Activated naive CD4-positive, alpha-beta T cell treated with anti-CD3 and anti-CD28 coated beads, Interleukin-2, amount 50 U/mL, for 24 hours (primary cell): ENCODE measurements around the gene AK9.
"Not testable (repeated sequence)": the region's sequence is repeated elsewhere in the genome, so short reads cannot be mapped to it uniquely, and the experiment has no call there.

ENCODE experiments used
- H3K27ac Mint-ChIP-seq: one replicate; pipeline ENCODE4 v1.8.0; 2021; ENCODE audit warnings: mild to moderate bottlenecking, mixed read lengths
- H3K27me3 Mint-ChIP-seq: one replicate; pipeline ENCODE4 v1.8.0; 2021; ENCODE audit warnings: mixed read lengths
- H3K36me3 Mint-ChIP-seq: one replicate; pipeline ENCODE4 v1.8.0; 2021; ENCODE audit warnings: mixed read lengths
- H3K4me1 Mint-ChIP-seq: one replicate; pipeline ENCODE4 v1.8.0; 2021; ENCODE audit warnings: mixed read lengths
- H3K4me3 Mint-ChIP-seq: one replicate; pipeline ENCODE4 v1.8.0; 2021; ENCODE audit warnings: mild to moderate bottlenecking, mixed read lengths
- H3K9me3 Mint-ChIP-seq: one replicate; pipeline ENCODE4 v1.8.0; 2021; ENCODE audit warnings: mixed read lengths

AK9 gene

DNA sequence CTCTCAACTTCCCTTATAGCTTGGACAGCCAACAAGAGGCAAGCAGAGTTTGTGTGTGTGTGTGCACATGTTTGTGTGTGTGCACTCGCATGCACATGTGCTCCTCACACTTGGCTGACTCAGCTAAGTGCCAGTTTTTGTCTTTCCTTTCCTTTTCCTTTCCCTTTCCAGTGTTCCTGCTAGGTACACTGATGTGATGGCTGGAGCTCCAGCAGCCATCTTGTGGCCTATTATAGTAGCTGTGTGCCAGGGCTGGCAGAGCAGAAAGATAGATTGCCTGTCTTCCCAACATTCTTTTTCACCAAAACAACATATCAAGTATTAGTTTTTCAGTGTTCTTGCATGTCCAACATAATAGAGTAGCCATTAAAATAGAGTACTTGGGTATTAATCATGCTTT lies 79.5 kb downstream of the AK9 start:
- no peak overlapping the region for H3K4me3 Mint-ChIP-seq
- no peak overlapping the region for H3K27ac Mint-ChIP-seq
- no peaks in the 10 kb centered on the region for H3K27me3 Mint-ChIP-seq
- peaks cover 7% of the 10 kb centered on the region for H3K4me1 Mint-ChIP-seq
- H3K9me3 Mint-ChIP-seq: no peaks in the 10 kb centered on the region
- H3K36me3 Mint-ChIP-seq: peaks cover 23% of the 10 kb centered on the region

DNA sequence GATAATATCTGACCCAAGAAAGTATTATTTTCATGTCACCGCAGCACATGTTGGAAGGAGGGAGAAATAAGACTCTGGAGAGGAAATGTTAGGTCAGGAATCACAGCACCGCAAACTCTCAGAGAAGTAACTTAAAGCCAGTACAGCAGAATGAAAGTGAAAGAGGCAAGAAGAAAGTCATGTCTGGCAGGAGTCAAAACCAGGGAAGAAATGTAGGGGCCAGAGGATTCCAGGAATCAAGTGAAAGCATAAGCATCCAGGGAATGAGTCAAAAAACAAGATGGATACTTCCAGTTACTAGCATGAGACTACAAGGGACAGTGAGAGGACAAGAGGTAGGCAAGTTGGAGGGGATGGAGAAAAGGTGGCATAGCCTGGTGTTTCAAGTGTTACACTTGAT lies 80.4 kb downstream of the AK9 start:
- H3K27ac Mint-ChIP-seq: no peak overlapping the region
- peaks cover 26% of the 10 kb centered on the region for H3K36me3 Mint-ChIP-seq

DNA sequence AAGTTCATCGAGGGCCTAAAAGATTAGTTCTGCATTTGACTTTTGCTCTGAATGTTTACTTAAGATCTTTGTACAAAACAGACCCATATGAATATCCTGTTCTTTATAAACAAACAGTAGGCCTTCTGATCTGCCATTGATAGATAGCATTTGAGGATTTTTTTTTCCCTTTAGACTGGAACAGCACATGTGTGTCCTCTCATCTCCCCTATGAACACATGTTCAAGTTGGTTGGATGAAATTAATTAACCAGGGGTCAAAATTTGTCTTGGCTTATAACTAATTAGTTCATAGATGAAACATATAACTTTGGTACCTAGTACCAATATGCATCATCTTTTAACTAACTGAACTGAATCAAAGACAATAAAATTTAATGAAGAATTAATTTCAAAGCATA lies 81.3 kb downstream of the AK9 start:
- no peaks in the 10 kb centered on the region for H3K27me3 Mint-ChIP-seq
- peaks cover 11% of the 10 kb centered on the region for H3K4me1 Mint-ChIP-seq
- no peaks in the 10 kb centered on the region for H3K9me3 Mint-ChIP-seq
- no peak overlapping the region for H3K27ac Mint-ChIP-seq
- H3K36me3 Mint-ChIP-seq: peaks cover 28% of the 10 kb centered on the region
- no peak overlapping the region for H3K4me3 Mint-ChIP-seq

More for the DNA sequence above, 80.4 kb downstream of the AK9 start:
- no peaks in the 10 kb centered on the region for H3K27me3 Mint-ChIP-seq
- H3K4me1 Mint-ChIP-seq: peaks cover 11% of the 10 kb centered on the region
- H3K4me3 Mint-ChIP-seq: peak overlapping the region; percentile 7
- H3K9me3 Mint-ChIP-seq: no peaks in the 10 kb centered on the region

DNA sequence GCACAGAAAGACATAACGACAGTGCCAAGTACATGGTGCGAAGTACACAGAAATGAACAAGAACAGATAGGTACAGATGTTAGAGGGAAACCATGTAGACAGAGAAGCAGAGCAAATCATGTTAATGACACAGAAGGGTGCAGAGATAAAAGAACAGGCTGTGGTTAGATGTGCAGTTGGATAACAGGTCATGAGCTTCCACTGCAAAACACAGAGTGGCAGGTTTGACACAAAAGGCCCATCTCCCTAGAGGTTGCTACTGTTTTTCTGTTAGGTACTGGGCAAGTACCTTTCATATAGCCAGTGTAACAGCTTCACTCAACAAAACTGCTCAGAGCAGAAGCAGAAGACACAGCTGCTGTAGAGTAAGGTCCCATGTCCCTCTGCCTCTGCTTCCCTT lies 84.6 kb downstream of the AK9 start:
- no peaks in the 10 kb centered on the region for H3K9me3 Mint-ChIP-seq
- peaks cover 18% of the 10 kb centered on the region for H3K36me3 Mint-ChIP-seq
- no peak overlapping the region for H3K4me3 Mint-ChIP-seq
- H3K4me1 Mint-ChIP-seq: peaks cover 11% of the 10 kb centered on the region
- H3K27me3 Mint-ChIP-seq: no peaks in the 10 kb centered on the region
- no peak overlapping the region for H3K27ac Mint-ChIP-seq

DNA sequence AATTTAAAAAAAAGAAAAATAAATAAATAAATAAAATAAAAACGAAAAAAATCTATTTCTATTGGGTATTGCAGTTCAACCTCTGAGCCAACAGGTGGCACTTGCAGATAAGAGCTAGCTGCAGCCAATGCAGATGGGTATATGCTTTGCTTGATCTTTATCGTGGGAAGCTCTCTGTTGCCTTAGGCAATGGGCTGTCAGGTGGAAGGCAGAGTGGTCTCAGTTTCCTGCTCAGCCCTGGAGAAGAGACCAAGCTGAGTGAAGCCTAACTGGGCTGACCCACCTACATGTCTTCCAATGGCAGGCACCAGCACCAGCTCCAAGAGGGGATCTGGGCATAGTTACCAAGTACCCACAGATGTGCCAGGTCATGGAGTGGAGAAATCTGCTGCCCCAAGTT lies 95.0 kb downstream of the AK9 start:
- peaks cover 11% of the 10 kb centered on the region for H3K9me3 Mint-ChIP-seq
- no peak overlapping the region for H3K27ac Mint-ChIP-seq
- H3K36me3 Mint-ChIP-seq: peaks cover 12% of the 10 kb centered on the region
- H3K4me1 Mint-ChIP-seq: peaks cover 4% of the 10 kb centered on the region
- no peaks in the 10 kb centered on the region for H3K27me3 Mint-ChIP-seq
- H3K4me3 Mint-ChIP-seq: no peak overlapping the region

DNA sequence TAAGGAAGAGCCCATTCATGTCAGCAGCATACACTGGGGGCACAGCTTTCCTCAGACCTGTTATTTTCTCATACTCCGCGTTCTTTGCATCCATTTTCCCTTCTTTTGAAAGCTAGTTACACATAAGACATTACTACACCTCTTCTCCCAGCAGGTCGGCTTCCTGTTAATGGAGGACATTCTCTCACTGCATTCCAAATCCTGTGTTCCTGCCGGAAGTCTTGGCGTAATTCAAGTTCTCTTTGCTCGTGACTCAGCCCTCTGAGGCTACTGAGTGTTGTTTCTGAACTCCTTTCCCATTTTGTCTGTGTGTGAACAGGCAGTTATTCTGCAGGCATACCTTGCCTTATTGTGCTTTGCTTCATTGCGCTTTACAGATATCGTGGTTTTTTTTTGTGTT lies 110.5 kb downstream of the AK9 start:
- Mint-ChIP-seq H3K27me3 (no peaks in the 10 kb centered on the region), H3K4me1 (no peaks in the 10 kb centered on the region), H3K4me3 (no peak overlapping the region), H3K36me3 (peaks cover 19% of the 10 kb centered on the region), H3K27ac (no peak overlapping the region), H3K9me3 (no peaks in the 10 kb centered on the region)

DNA sequence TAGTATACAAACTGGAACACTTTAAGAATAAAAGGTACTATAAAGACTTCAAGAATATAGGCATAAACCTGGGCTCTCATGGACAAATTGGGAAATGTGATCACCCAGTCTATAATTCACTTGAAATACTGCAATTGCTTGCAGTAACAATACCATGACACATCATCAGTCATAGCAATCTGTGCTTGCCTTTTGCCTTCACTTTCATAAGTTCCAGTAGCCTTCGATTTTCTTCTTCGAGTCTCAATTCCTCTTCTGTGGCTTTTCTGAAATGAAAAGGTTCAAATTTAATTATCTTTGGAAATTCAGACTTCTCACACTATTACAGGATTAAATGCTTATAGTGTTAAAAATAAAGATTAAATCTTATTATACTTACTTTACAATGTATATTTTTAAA lies 111.6 kb downstream of the AK9 start:
- no peaks in the 10 kb centered on the region for H3K27me3 Mint-ChIP-seq
- H3K9me3 Mint-ChIP-seq: no peaks in the 10 kb centered on the region
- no peak overlapping the region for H3K27ac Mint-ChIP-seq
- no peak overlapping the region for H3K4me3 Mint-ChIP-seq
- peaks cover 19% of the 10 kb centered on the region for H3K36me3 Mint-ChIP-seq
- H3K4me1 Mint-ChIP-seq: no peaks in the 10 kb centered on the region

DNA sequence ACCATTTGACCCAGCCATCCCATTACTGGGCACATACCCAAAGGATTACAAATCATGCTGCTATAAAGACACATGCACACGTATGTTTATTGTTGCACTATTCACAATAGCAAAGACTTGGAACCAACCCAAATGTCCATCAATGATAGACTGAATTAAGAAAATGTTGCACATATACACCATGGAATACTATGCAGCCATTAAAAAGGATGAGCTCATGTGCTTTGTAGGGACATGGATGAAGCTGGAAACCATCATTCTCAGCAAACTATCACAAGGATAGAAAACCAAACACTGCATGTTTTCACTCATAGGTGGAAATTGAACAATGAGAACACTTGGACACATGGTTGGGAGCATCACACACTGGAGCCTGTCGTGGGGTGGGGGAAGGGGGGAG lies 121.1 kb downstream of the AK9 start:
- not testable (repeated sequence) for H3K27ac Mint-ChIP-seq, H3K27me3 Mint-ChIP-seq, H3K4me3 Mint-ChIP-seq, H3K4me1 Mint-ChIP-seq, H3K9me3 Mint-ChIP-seq
- H3K36me3 Mint-ChIP-seq: peaks cover 22% of the 10 kb centered on the region

DNA sequence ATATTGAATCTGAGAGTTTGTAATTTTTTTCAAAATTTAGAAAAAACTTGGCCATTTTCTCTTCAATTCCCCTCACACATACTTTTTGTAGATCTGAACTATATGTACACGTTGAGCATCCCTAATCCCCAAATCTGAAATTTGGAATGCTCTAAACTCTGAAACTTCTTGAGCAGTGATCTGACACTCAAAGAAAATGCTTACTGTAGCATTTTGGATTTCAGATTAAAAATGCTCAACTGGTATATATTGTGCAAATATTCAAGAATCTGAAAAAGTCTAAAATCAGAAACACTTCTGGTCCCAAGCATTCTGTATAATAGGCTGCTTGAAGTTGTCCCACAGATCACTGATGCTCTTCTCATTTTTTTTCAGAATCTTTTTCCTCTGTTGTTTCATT lies 129.2 kb downstream of the AK9 start:
- Mint-ChIP-seq H3K4me3 (no peak overlapping the region), H3K27me3 (no peaks in the 10 kb centered on the region), H3K4me1 (no peaks in the 10 kb centered on the region), H3K36me3 (peaks cover 23% of the 10 kb centered on the region), H3K9me3 (peaks cover 11% of the 10 kb centered on the region), H3K27ac (no peak overlapping the region)

DNA sequence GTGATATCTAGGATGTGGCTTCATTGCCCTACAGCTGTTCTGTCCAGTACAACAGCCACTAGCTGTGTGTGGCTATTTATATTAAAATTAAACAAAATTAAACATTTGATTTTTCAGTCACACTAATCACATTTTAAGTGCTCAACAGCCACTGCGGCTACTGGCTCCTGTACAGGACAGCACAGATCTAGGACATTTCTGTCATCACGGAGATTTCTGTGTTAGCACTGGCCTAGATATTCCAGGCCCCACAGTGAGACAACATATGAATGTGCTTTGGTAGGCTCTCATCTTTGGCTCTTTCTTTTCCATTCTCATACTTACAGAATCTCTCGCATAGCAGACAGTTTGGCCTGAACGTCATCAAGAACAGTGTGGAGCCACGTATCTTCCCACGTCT lies 159.6 kb downstream of the AK9 start:
- Mint-ChIP-seq H3K27me3 (no peaks in the 10 kb centered on the region), H3K4me1 (no peaks in the 10 kb centered on the region), H3K9me3 (no peaks in the 10 kb centered on the region), H3K27ac (no peak overlapping the region), H3K4me3 (no peak overlapping the region), H3K36me3 (peaks cover 2% of the 10 kb centered on the region)

DNA sequence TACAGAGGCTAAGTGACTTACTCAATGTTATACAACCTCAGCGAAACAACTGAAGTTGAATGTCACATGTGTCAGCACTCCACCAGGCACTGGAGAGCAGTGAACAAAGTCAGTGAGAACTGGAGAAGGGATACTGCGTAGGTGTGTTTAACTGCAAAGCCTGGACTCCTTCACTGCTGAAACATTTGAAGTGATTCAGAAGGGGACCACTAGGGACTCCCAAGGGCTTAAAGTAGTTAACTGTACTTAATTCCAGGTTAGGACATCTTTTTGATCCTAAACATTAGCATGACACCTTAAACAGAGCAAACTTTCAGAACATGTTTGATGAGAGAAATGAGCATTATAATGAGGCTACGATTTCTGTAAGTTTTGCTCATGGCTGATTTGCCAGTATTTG lies 163.0 kb downstream of the AK9 start:
- H3K27me3 Mint-ChIP-seq: no peaks in the 10 kb centered on the region
- H3K9me3 Mint-ChIP-seq: no peaks in the 10 kb centered on the region
- H3K27ac Mint-ChIP-seq: no peak overlapping the region
- no peaks in the 10 kb centered on the region for H3K4me1 Mint-ChIP-seq
- H3K4me3 Mint-ChIP-seq: no peak overlapping the region
- H3K36me3 Mint-ChIP-seq: peaks cover 8% of the 10 kb centered on the region

DNA sequence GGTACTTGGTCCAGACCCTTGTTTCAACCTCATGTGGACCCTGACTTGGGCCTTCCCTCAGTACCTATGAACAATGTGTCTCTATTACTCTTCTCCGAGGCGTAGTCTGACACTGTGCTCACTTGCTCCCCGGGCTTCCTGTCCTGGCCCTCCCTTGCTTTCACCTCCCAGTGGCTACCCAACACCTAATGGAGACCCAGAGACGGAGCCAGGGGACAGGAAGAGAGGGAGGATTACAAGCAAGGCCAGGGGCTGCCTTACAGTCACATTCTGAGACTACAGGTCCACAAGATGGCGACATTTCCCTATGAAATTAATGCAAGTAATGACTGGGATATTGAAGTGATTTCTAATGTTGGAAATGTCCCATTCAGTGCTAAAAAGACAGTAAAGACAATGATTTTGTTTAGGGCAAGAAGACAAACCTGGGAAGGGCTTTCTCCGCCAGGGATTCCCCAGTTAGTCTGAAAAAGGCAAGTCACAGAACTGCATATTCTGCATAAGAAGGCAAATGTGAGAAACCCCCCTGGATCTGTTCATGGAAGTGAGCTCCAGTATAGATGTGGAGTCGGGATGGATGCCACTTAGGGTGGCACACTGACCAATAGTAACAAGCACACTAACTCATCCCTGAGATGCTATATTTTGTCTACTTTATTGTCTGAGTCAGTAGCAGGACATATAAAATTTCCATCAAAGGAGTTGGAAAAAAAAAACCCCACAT lies 163.9 kb downstream of the AK9 start:
- no peaks in the 10 kb centered on the region for H3K27me3 Mint-ChIP-seq
- no peak overlapping the region for H3K27ac Mint-ChIP-seq
- no peaks in the 10 kb centered on the region for H3K9me3 Mint-ChIP-seq
- no peaks in the 10 kb centered on the region for H3K4me1 Mint-ChIP-seq
- H3K4me3 Mint-ChIP-seq: no peak overlapping the region
- peaks cover 8% of the 10 kb centered on the region for H3K36me3 Mint-ChIP-seq

DNA sequence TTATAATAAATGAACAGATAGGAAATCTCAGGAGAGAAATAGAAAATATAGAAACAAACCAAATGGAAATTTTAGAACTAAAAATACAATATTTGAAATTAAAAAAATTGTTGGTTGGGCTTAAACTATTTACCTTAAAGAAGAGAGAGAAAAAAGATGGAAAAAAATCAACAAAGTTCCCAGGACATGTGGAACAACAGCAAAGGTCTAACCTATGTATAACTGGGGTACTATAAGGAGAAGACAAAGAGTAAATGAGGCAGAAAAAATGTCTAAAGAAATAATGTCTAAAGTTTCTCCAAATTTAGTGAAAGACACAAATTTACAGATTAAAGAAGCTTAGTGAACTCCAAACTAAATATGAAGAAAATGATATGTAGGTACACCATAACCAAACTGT lies 166.9 kb downstream of the AK9 start:
- Mint-ChIP-seq H3K27ac (no peak overlapping the region), H3K4me1 (no peaks in the 10 kb centered on the region), H3K4me3 (no peak overlapping the region), H3K9me3 (no peaks in the 10 kb centered on the region), H3K36me3 (peaks cover 10% of the 10 kb centered on the region), H3K27me3 (no peaks in the 10 kb centered on the region)

DNA sequence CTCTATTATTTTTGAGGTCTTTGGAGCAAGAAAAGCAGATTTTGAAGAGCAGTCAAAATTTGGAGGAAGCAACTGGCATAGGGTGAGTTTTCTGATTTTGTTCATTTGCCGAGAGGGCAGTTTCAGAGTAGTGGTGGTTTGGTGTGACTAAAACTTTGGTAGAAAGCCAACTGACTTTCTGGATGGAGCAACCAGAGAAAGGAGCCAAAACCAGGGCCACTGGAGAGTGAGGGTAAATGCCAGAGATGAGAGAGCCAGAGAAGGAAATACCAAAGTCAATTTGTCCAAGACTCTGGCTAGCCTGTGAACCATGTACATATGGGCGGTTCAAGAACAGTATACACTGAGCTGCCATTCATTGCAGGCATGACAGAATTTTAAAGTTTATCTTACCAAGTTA lies 167.5 kb downstream of the AK9 start:
- no peaks in the 10 kb centered on the region for H3K27me3 Mint-ChIP-seq
- no peak overlapping the region for H3K4me3 Mint-ChIP-seq
- no peaks in the 10 kb centered on the region for H3K9me3 Mint-ChIP-seq
- H3K36me3 Mint-ChIP-seq: peaks cover 10% of the 10 kb centered on the region
- no peaks in the 10 kb centered on the region for H3K4me1 Mint-ChIP-seq
- no peak overlapping the region for H3K27ac Mint-ChIP-seq

DNA sequence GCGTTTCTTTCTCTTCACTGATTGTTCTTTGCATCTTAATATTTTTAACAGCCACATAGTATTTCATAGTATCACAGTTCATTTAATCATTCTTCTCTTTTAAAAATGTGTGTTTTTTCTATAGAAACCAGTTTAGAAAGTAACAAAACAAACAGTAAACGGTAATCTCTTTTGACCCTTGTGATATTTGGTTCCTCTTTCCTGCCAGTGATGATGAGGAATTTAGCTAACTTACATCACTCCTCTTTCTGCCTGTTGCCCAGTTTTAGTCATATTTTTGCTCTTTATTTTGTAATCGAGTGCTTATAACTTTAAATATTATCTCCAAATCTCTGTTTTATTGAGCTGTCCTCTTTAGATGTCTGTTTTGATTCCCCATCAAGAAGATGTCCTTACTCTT lies 169.9 kb downstream of the AK9 start:
- H3K27me3 Mint-ChIP-seq: no peaks in the 10 kb centered on the region
- peaks cover 10% of the 10 kb centered on the region for H3K36me3 Mint-ChIP-seq
- no peak overlapping the region for H3K27ac Mint-ChIP-seq
- no peaks in the 10 kb centered on the region for H3K9me3 Mint-ChIP-seq
- H3K4me3 Mint-ChIP-seq: no peak overlapping the region
- peaks cover 15% of the 10 kb centered on the region for H3K4me1 Mint-ChIP-seq

DNA sequence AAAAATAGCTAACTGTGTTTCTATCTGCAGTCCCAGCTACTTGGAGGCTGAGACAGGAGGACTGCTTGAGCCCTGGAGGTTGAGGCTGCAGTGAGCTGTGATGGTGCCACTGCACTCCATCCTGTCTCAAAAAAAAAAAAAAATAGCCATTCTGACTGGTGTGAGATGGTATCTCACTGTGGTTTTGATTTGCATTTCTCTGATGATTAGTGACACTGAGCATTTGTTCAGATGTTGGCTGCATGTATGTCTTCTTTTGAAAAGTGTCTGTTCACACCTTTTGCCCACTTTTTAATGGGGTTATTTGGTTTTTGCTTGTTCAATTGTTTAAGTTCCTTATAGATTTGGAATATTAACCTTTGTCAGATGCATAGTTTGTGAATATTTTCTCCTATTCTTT lies 171.4 kb downstream of the AK9 start:
- H3K9me3 Mint-ChIP-seq, H3K27me3 Mint-ChIP-seq, H3K27ac Mint-ChIP-seq, H3K4me3 Mint-ChIP-seq: not testable (repeated sequence)
- Mint-ChIP-seq H3K4me1 (peaks cover 29% of the 10 kb centered on the region), H3K36me3 (peaks cover 10% of the 10 kb centered on the region)

DNA sequence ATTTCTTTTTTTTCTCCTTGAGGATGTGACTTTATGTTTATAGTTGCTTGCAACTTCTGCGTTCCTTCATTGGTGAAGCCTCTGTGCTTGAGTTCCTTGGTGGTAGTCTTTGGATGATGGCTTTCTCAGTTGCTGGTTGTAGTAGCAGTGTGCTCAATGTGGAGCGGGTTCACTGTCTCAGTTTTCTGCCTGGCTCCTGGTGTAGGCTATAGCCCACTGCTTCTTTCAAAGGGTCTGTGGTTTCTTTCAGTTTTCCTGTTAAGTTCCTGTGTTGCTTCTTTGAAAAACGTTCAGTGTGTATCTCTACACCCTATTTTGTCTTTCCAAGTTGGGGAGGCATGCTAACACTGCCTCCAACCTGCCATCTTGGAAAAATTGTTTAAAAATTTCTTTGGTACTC lies 174.1 kb downstream of the AK9 start:
- H3K27me3 Mint-ChIP-seq: no peaks in the 10 kb centered on the region
- H3K4me1 Mint-ChIP-seq: peaks cover 30% of the 10 kb centered on the region
- peaks cover 5% of the 10 kb centered on the region for H3K36me3 Mint-ChIP-seq
- H3K4me3 Mint-ChIP-seq: peak overlapping the region; percentile 2
- H3K9me3 Mint-ChIP-seq: no peaks in the 10 kb centered on the region
- peak overlapping the region; percentile 86 for H3K27ac Mint-ChIP-seq
